ENCODE measurements around the gene ACBD6. TPM values are rescaled to one million over a fixed set of nuclear protein-coding genes. Genes with fewer than 3 reads are reported as not detected.

ACBD6 gene
- total and polyA plus RNA-seq, 2 experiments from 2014 or later, result 75.7 to 88.8 TPM

DNA sequence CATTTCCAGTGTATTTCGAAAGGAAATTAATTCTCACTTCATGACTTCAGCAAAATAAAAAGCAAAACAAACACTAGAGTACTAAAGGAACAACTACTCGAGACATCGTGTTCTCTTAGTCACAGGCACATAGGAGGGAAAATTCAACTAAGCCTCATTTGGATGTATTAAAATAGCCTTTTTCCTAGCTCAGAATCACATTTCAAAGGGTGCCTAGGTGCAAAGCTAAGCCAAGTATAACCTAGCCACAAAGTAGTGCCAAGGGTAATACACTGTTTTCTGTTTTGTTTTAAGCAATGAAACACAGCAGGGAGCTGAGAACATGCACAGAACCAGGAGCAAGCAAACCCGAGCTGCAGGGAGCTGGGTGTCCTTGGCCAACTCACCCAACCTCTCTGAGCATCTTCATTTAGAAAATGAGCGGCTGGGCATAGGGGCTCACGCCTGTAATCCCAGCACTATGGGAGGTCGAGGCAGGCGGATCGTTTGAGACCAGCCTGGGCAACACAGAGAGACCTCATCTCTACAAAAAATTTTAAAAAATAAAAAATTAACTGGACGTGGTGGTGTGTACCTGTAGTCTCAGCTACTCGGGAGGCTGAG lies 26.6 kb upstream of the ACBD6 start (continued):
- TF ChIP-seq, protein P1, sequence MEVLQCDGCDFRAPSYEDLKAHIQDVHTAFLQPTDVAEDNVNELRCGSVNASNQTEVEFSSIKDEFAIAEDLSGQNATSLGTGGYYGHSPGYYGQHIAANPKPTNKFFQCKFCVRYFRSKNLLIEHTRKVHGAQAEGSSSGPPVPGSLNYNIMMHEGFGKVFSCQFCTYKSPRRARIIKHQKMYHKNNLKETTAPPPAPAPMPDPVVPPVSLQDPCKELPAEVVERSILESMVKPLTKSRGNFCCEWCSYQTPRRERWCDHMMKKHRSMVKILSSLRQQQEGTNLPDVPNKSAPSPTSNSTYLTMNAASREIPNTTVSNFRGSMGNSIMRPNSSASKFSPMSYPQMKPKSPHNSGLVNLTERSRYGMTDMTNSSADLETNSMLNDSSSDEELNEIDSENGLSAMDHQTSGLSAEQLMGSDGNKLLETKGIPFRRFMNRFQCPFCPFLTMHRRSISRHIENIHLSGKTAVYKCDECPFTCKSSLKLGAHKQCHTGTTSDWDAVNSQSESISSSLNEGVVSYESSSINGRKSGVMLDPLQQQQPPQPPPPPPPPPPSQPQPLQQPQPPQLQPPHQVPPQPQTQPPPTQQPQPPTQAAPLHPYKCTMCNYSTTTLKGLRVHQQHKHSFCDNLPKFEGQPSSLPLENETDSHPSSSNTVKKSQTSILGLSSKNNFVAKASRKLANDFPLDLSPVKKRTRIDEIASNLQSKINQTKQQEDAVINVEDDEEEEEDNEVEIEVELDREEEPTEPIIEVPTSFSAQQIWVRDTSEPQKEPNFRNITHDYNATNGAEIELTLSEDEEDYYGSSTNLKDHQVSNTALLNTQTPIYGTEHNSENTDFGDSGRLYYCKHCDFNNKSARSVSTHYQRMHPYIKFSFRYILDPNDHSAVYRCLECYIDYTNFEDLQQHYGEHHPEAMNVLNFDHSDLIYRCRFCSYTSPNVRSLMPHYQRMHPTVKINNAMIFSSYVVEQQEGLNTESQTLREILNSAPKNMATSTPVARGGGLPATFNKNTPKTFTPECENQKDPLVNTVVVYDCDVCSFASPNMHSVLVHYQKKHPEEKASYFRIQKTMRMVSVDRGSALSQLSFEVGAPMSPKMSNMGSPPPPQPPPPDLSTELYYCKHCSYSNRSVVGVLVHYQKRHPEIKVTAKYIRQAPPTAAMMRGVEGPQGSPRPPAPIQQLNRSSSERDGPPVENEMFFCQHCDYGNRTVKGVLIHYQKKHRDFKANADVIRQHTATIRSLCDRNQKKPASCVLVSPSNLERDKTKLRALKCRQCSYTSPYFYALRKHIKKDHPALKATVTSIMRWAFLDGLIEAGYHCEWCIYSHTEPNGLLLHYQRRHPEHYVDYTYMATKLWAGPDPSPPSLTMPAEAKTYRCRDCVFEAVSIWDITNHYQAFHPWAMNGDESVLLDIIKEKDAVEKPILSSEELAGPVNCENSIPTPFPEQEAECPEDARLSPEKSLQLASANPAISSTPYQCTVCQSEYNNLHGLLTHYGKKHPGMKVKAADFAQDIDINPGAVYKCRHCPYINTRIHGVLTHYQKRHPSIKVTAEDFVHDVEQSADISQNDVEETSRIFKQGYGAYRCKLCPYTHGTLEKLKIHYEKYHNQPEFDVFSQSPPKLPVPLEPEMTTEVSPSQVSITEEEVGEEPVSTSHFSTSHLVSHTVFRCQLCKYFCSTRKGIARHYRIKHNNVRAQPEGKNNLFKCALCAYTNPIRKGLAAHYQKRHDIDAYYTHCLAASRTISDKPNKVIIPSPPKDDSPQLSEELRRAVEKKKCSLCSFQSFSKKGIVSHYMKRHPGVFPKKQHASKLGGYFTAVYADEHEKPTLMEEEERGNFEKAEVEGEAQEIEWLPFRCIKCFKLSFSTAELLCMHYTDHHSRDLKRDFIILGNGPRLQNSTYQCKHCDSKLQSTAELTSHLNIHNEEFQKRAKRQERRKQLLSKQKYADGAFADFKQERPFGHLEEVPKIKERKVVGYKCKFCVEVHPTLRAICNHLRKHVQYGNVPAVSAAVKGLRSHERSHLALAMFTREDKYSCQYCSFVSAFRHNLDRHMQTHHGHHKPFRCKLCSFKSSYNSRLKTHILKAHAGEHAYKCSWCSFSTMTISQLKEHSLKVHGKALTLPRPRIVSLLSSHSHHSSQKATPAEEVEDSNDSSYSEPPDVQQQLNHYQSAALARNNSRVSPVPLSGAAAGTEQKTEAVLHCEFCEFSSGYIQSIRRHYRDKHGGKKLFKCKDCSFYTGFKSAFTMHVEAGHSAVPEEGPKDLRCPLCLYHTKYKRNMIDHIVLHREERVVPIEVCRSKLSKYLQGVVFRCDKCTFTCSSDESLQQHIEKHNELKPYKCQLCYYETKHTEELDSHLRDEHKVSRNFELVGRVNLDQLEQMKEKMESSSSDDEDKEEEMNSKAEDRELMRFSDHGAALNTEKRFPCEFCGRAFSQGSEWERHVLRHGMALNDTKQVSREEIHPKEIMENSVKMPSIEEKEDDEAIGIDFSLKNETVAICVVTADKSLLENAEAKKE (CRISPR knock-in tag; IDR thresholded peaks at IDR 0.05), result no peak

DNA sequence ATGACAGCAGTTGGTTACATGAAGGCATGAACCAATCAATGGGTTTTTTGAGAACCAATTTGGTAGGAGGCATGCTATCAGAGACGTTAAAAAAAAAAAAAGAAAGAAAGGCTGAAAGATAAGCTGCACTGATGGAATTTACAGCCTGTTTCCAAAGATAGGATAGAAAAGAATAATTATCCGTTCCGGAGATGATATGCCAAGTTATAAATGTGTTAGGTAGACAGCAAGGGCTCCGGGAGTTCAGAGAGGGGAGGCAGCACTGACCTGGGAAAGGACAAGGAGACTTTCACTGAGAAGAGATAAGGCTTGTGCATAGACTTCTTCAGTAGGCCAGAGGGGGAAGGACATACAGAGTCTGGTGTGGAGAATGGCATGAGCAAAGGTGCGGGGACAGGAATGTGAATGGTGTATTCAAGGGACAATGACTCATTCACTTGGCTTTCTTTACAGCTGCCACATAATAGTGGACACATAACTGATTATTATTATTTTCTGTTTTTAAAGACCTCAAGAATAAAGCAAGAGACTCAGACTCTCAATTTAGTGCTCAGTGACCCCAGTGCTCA lies 24.8 kb upstream of the ACBD6 start:
- Histone ChIP-seq H3K79me2 (replicated peaks; ENCODE audit: insufficient read depth) (no peaks in the 10 kb centered on the region), H2AFZ (no peak overlapping the region), H3F3A (replicated peaks; ENCODE audit: low read depth) (no peaks in the 10 kb centered on the region), H3K4me1 (ENCODE audit: insufficient read depth) (peaks cover 13% of the 10 kb centered on the region; the same call in 1 of the 2 replicates), H3K27me3 (ENCODE audit: insufficient read depth) (no peaks in the 10 kb centered on the region), H3K9me2 (ENCODE audit: insufficient read depth) (peaks cover 9% of the 10 kb centered on the region; the same call in 1 of the 2 replicates), H3K4me2 (no peak overlapping the region), H3K27ac (ENCODE audit: low read depth) (no peak overlapping the region), H3K36me3 (ENCODE audit: insufficient read depth) (no peaks in the 10 kb centered on the region), H4K20me1 (replicated peaks; ENCODE audit: insufficient read depth) (no peaks in the 10 kb centered on the region), H3K4me3 (no peak overlapping the region)
- H3K36me3 Mint-ChIP-seq (ENCODE audit: low read depth), result no peaks in the 10 kb centered on the region; the same call in 2 of the 3 replicates
- H3K4me3 Mint-ChIP-seq, result no peak overlapping the region
- no peak for DNase-seq (ENCODE audit: low spot score)
- H3K4me1 Mint-ChIP-seq, result peaks cover 22% of the 10 kb centered on the region
- no peaks in the 10 kb centered on the region for H3K9me3 Mint-ChIP-seq
- peaks cover 3% of the 10 kb centered on the region for H3K27me3 Mint-ChIP-seq (ENCODE audit: insufficient read depth, low read depth, poor library complexity)
- no peak for ATAC-seq
- no peak overlapping the region for H3K27ac Mint-ChIP-seq
- TF ChIP-seq EZH2phosphoT487 (IDR thresholded peaks at IDR 0.05; ENCODE audit: unreplicated experiment), result no peak
- TF ChIP-seq, protein P1 (CRISPR knock-in tag; IDR thresholded peaks at IDR 0.05), result no peak
- no peak for TF ChIP-seq STAT1 (IDR thresholded peaks at IDR 0.05; ENCODE audit: unreplicated experiment)
- TF ChIP-seq, protein P2, sequence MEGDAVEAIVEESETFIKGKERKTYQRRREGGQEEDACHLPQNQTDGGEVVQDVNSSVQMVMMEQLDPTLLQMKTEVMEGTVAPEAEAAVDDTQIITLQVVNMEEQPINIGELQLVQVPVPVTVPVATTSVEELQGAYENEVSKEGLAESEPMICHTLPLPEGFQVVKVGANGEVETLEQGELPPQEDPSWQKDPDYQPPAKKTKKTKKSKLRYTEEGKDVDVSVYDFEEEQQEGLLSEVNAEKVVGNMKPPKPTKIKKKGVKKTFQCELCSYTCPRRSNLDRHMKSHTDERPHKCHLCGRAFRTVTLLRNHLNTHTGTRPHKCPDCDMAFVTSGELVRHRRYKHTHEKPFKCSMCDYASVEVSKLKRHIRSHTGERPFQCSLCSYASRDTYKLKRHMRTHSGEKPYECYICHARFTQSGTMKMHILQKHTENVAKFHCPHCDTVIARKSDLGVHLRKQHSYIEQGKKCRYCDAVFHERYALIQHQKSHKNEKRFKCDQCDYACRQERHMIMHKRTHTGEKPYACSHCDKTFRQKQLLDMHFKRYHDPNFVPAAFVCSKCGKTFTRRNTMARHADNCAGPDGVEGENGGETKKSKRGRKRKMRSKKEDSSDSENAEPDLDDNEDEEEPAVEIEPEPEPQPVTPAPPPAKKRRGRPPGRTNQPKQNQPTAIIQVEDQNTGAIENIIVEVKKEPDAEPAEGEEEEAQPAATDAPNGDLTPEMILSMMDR (conservative IDR thresholded peaks at IDR 0.05; ENCODE audit: low read depth in 2 of 2), result no peak
- TF ChIP-seq JUNB (IDR thresholded peaks at IDR 0.05; ENCODE audit: unreplicated experiment), result no peak
